Epithelial cell of esophagus (primary cell): ENCODE measurements around the gene B3GNT9.
A peak's percentile ranks its signal among the peaks of the same experiment; 100 is the strongest.

ENCODE experiments used
- DNase-seq: peaks from one replicate; pipeline ENCODE4 v3.0.0; 2010; ENCODE audit warnings: low read depth
- H3K4me3 ChIP-seq: 2 replicates; pipeline ENCODE4 v1.5.1; 2011; ENCODE audit warnings: mild to moderate bottlenecking, low read length, control low read depth
- CTCF ChIP-seq: IDR thresholded peaks from 2 replicates; pipeline ENCODE4 v1.5.1; 2011; ENCODE audit warnings: low read depth, mild to moderate bottlenecking, low read length, control low read depth, inconsistent platforms; ENCODE audit not compliant: insufficient read depth; ENCODE audit errors: missing control alignments

Gene B3GNT9

GRCh38 chr16:67190448-67191399 is 39.9 kb upstream of the B3GNT9 start:
- no peak for TF ChIP-seq CTCF
- H3K4me3 ChIP-seq, result no peak overlapping the region
- DNase-seq, result no peak

GRCh38 chr16:67190041-67190440 is 39.2 kb upstream of the B3GNT9 start, which contains the start of gene EXOC3L1:
EXOC3L1 (minus strand) TSS chr16:67190136; CDS start chr16:67189676, 460 bp downstream.
- no peak within 1 kb of the TSS for H3K4me3 ChIP-seq
- no peak for DNase-seq
- no peak for TF ChIP-seq CTCF

GRCh38 chr16:67188798-67189197 is 38.0 kb upstream of the B3GNT9 start:
- TF ChIP-seq CTCF, result no peak
- no peak for DNase-seq
- no peak overlapping the region for H3K4me3 ChIP-seq

- H3K4me3 ChIP-seq, result no peak overlapping the region
- no peak for DNase-seq
- TF ChIP-seq CTCF, result no peak
Measured at GRCh38 chr16:67188323-67188722, 37.5 kb upstream of the B3GNT9 start.

GRCh38 chr16:67187175-67187890 is 36.5 kb upstream of the B3GNT9 start:
- no peak for TF ChIP-seq CTCF
- no peak for DNase-seq

GRCh38 chr16:67186550-67186950 is 35.8 kb upstream of the B3GNT9 start:
- no peak for TF ChIP-seq CTCF
- peak; percentile 30 for DNase-seq
- H3K4me3 ChIP-seq, result no peak overlapping the region

More at GRCh38 chr16:67187175-67187890, 36.5 kb upstream of the B3GNT9 start:
- no peak overlapping the region for H3K4me3 ChIP-seq
